Cortex of kidney (tissue), 1 donor: Measurements from ENCODE around the gene ABI1.

ENCODE experiments used
- DNase-seq: peaks from one replicate; lab custom pipeline; 2025; lab: John Stamatoyannopoulos, UW

Gene ABI1

GRCh38 chr10:26854524-26854923 lies 6.2 kb downstream of the ABI1 start:
- no peak for DNase-seq

GRCh38 chr10:26844396-26844975 lies 16.3 kb downstream of the ABI1 start:
- no peak for DNase-seq

GRCh38 chr10:26843736-26844135 lies 17.0 kb downstream of the ABI1 start:
- no peak for DNase-seq

GRCh38 chr10:26841733-26842317 lies 18.9 kb downstream of the ABI1 start:
- no peak for DNase-seq

- no peak for DNase-seq
These were observed 19.6 kb downstream of the ABI1 start for GRCh38 chr10:26840938-26841732.

- DNase-seq, result no peak
These were observed 20.7 kb downstream of the ABI1 start for GRCh38 chr10:26839966-26840627.

GRCh38 chr10:26837139-26837538 lies 23.6 kb downstream of the ABI1 start:
- no peak for DNase-seq

GRCh38 chr10:26835025-26835424 lies 25.7 kb downstream of the ABI1 start:
- DNase-seq, result no peak

- DNase-seq, result no peak
These were observed 27.8 kb downstream of the ABI1 start for GRCh38 chr10:26832960-26833359.

GRCh38 chr10:26831936-26832335 lies 28.8 kb downstream of the ABI1 start:
- no peak for DNase-seq

GRCh38 chr10:26829810-26830515 lies 30.8 kb downstream of the ABI1 start:
- DNase-seq, result no peak

GRCh38 chr10:26824015-26824690 lies 36.6 kb downstream of the ABI1 start:
- DNase-seq, result no peak

- no peak for DNase-seq
These were observed 38.8 kb downstream of the ABI1 start for GRCh38 chr10:26821699-26822570.

- DNase-seq, result no peak
These were observed 45.3 kb downstream of the ABI1 start for GRCh38 chr10:26815500-26815899.

GRCh38 chr10:26810435-26811026 lies 50.2 kb downstream of the ABI1 start:
- no peak for DNase-seq

- DNase-seq, result no peak
These were observed 50.8 kb downstream of the ABI1 start for GRCh38 chr10:26809973-26810372.

- no peak for DNase-seq
These were observed 53.2 kb downstream of the ABI1 start for GRCh38 chr10:26807532-26807931.

- DNase-seq, result no peak
These were observed 54.2 kb downstream of the ABI1 start for GRCh38 chr10:26806557-26806956.

GRCh38 chr10:26805567-26806245 lies 55.1 kb downstream of the ABI1 start:
- DNase-seq, result no peak
